HUES64 (cell line): ENCODE results near the gene TRAF4. TPM values are rescaled to one million over a fixed set of nuclear protein-coding genes. Genes with fewer than 3 reads are reported as not detected.

Source experiments
- H3K27ac ChIP-seq: 2 replicates; pipeline ENCODE4 v1.7.0; 2013; ENCODE audit warnings: low read depth, low read length, inconsistent platforms
- H3K27me3 ChIP-seq: 2 replicates; pipeline ENCODE4 v1.6.1; 2013; ENCODE audit warnings: mild to moderate bottlenecking, low read length; ENCODE audit not compliant: insufficient read depth
- H3K36me3 ChIP-seq: 2 replicates; pipeline ENCODE4 v1.6.1; 2013; ENCODE audit warnings: mild to moderate bottlenecking, low read length; ENCODE audit not compliant: insufficient read depth
- H3K4me1 ChIP-seq: 2 replicates; pipeline ENCODE4 v1.6.1; 2013; ENCODE audit warnings: mild to moderate bottlenecking, low read length, moderate library complexity; ENCODE audit not compliant: insufficient read depth
- H3K4me3 ChIP-seq: 2 replicates; pipeline ENCODE4 v1.5.1; 2013; ENCODE audit warnings: mild to moderate bottlenecking, low read length, moderate library complexity
- H3K9ac ChIP-seq: 2 replicates; pipeline ENCODE4 v1.6.1; 2013; ENCODE audit warnings: mild to moderate bottlenecking, low read depth, low read length
- H3K9me3 ChIP-seq: 2 replicates; pipeline ENCODE4 v1.6.1; 2013; ENCODE audit warnings: low read depth, low read length; ENCODE audit not compliant: insufficient read depth
- WGBS: fragments of 150-250, 120-280 bp; methylation state at CpG from one replicate; pipeline ENCODE4 v1.1.7; 2013; ENCODE audit warnings: missing lambda C conversion rate; 5-methylcytosine and 5-hydroxymethylcytosine counted together
- polyA plus RNA-seq, 2 experiments: library from polyadenylated mRNA; stranded (reverse); fragments of 50-300 nt; gene quantifications; one replicate each; pipeline ENCODE4 v1.2.3, GENCODE V29; 2013

Gene TRAF4, protein sequence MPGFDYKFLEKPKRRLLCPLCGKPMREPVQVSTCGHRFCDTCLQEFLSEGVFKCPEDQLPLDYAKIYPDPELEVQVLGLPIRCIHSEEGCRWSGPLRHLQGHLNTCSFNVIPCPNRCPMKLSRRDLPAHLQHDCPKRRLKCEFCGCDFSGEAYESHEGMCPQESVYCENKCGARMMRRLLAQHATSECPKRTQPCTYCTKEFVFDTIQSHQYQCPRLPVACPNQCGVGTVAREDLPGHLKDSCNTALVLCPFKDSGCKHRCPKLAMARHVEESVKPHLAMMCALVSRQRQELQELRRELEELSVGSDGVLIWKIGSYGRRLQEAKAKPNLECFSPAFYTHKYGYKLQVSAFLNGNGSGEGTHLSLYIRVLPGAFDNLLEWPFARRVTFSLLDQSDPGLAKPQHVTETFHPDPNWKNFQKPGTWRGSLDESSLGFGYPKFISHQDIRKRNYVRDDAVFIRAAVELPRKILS
- 118 TPM for polyA plus RNA-seq (2013, experiment 1 of 2)
- polyA plus RNA-seq (2013, experiment 2 of 2) = 115 TPM

GRCh38 chr17:28743243-28744103 lies at the start of gene TRAF4:
Gene TRAF4, plus strand, starts transcription at chr17:28744011. Its CDS starts 102 bp downstream, at chr17:28744113.
- Histone ChIP-seq H3K27me3 (no peaks in the 10 kb centered on the region), H3K27ac (peak within 1 kb of the TSS; percentile 100), H3K4me3 (peak within 1 kb of the TSS; percentile 87), H3K4me1 (peaks cover 14% of the 10 kb centered on the region; the same call in 1 of the 2 replicates), H3K36me3 (peaks cover 39% of the 10 kb centered on the region), H3K9me3 (no peaks in the 10 kb centered on the region), H3K9ac (peak within 1 kb of the TSS; percentile 96)
- under 1% methylated on average over 70 of the region's 70 CpGs for WGBS

GRCh38 chr17:28698253-28698941 lies 45.4 kb upstream of the TRAF4 start:
- H3K27me3 ChIP-seq = no peaks in the 10 kb centered on the region
- H3K9ac ChIP-seq = no peak overlapping the region
- H3K36me3 ChIP-seq = peaks cover 100% of the 10 kb centered on the region
- WGBS = 94% methylated on average over 6 of the region's 6 CpGs
- H3K27ac ChIP-seq = no peak overlapping the region
- H3K9me3 ChIP-seq = no peaks in the 10 kb centered on the region
- no peaks in the 10 kb centered on the region for H3K4me1 ChIP-seq
- H3K4me3 ChIP-seq = no peak overlapping the region

DNA sequence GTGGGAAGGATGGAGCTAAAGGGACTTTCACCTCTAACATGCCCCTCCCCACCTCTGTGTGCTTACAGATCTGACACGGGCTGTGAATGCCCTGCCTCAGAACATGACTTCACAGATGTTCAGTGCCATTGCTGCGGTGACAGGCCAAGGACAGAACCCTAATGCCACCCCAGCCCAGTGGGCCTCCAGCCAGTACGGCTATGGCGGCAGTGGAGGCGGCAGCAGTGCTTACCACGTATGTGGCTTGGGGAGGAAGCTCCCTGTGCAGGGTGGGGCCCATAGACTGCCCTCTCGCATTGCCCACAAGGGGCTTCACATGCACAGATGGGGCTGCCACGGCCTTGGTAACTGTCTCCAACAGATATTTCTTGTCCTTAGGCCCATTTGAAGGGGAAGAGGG lies 43.5 kb upstream of the TRAF4 start:
- Histone ChIP-seq H3K4me1 (no peaks in the 10 kb centered on the region), H3K27ac (no peak overlapping the region), H3K9ac (no peak overlapping the region), H3K27me3 (no peaks in the 10 kb centered on the region), H3K36me3 (peaks cover 90% of the 10 kb centered on the region), H3K9me3 (no peaks in the 10 kb centered on the region), H3K4me3 (no peak overlapping the region)
- 95% methylated on average over 8 of the region's 8 CpGs for WGBS

- Histone ChIP-seq H3K27ac (no peak overlapping the region), H3K27me3 (no peaks in the 10 kb centered on the region), H3K9ac (no peak overlapping the region), H3K9me3 (no peaks in the 10 kb centered on the region), H3K4me1 (no peaks in the 10 kb centered on the region), H3K4me3 (no peak overlapping the region), H3K36me3 (peaks cover 84% of the 10 kb centered on the region)
- 92% methylated on average over 10 of the region's 10 CpGs for WGBS
These were observed 42.9 kb upstream of the TRAF4 start for GRCh38 chr17:28700830-28701492.

DNA sequence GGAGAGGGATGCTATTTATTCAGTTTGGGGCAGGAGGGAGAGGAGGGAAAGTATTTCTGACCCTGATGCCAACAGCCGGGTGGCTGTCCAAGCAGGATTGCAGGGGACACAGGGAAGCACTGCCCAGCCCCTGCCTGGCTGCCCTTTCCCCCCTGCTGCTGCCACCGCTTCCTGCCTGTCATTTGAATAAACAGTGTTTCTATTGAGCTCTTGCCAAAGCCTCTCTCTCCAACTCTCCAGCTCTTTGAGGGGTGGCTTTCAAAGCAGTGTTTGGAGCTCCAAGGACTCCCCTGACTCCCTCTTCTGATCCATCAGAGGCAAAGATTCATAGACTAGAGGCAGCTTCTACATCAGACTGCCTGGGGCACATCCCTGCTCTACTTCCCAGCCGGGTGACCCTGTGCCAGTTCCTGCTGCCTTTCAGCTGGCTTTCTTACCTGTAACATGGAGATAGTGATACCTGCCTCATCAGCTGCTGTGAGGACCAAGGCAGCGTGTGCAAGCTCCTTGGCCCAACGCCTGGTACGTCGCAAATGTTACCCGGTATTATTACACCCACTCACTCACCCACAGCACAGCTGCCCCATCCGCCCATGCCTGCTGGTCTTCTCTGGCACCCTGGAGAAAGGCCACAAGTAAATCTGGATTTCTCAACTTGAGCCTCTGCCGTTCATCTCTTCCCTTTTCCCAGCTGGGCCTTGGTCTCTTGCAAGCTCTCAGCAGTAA lies 41.6 kb upstream of the TRAF4 start:
- peaks cover 71% of the 10 kb centered on the region for H3K36me3 ChIP-seq
- 91% methylated on average over 10 of the region's 10 CpGs for WGBS
- no peak overlapping the region for H3K27ac ChIP-seq

GRCh38 chr17:28702752-28703150 lies 41.1 kb upstream of the TRAF4 start:
- Histone ChIP-seq H3K27me3 (no peaks in the 10 kb centered on the region), H3K27ac (no peak overlapping the region), H3K9ac (no peak overlapping the region), H3K9me3 (no peaks in the 10 kb centered on the region), H3K4me1 (peaks cover 4% of the 10 kb centered on the region; the same call in 1 of the 2 replicates), H3K36me3 (peaks cover 66% of the 10 kb centered on the region), H3K4me3 (no peak overlapping the region)
- 66% methylated on average over 3 of the region's 3 CpGs for WGBS

More for the DNA sequence above, 41.6 kb upstream of the TRAF4 start:
- Histone ChIP-seq H3K9me3 (no peaks in the 10 kb centered on the region), H3K4me3 (no peak overlapping the region), H3K27me3 (no peaks in the 10 kb centered on the region), H3K4me1 (peaks cover 3% of the 10 kb centered on the region; the same call in 1 of the 2 replicates), H3K9ac (0 out of 2 replicates have a peak overlapping the region, but pooled peaks have one; percentile 1)

- H3K4me3 ChIP-seq = no peak overlapping the region
- 95% methylated on average over 16 of the region's 16 CpGs for WGBS
- H3K9me3 ChIP-seq = no peaks in the 10 kb centered on the region
- H3K4me1 ChIP-seq = peaks cover 4% of the 10 kb centered on the region; the same call in 1 of the 2 replicates
- peaks cover 56% of the 10 kb centered on the region for H3K36me3 ChIP-seq
- no peak overlapping the region for H3K9ac ChIP-seq
- H3K27me3 ChIP-seq = no peaks in the 10 kb centered on the region
- H3K27ac ChIP-seq = no peak overlapping the region
These were observed 40.1 kb upstream of the TRAF4 start for GRCh38 chr17:28703552-28704218.

GRCh38 chr17:28704219-28704858 lies 39.5 kb upstream of the TRAF4 start:
- peaks cover 50% of the 10 kb centered on the region for H3K36me3 ChIP-seq
- no peaks in the 10 kb centered on the region for H3K9me3 ChIP-seq
- H3K4me1 ChIP-seq = peaks cover 4% of the 10 kb centered on the region; the same call in 1 of the 2 replicates
- WGBS = 94% methylated on average over 14 of the region's 14 CpGs
- no peak overlapping the region for H3K4me3 ChIP-seq
- no peak overlapping the region for H3K9ac ChIP-seq
- H3K27ac ChIP-seq = no peak overlapping the region
- no peaks in the 10 kb centered on the region for H3K27me3 ChIP-seq

DNA sequence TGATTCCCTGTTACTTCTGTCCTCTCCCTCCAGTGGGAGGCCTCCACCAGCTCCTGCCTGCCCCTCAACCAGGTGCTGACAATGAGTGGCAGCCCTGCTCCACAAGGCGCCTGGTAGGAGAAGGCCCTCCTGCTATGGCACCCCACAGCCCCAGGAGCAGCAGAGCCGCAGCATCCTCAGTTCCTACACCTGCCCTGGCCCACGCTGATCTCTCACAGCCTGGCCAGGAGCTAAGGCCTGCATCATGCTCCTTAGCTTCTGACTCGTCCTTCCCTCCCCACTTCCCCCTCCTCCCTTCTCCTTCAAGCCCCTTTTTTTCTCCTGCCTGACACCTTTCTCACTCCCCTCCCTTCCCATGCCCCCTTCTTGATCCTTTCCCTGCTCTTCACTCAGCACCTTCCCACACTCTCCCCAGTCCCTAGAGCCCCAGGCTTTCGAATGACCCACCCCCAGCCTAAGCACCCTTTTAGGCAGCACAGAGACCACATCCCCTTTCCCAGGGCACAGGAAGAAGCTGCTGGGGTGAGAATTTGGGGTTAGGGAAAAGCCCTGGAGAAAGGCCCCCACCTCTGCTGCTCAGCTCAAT lies 38.6 kb upstream of the TRAF4 start:
- peaks cover 41% of the 10 kb centered on the region for H3K36me3 ChIP-seq
- WGBS = 79% methylated on average over 5 of the region's 5 CpGs
- no peaks in the 10 kb centered on the region for H3K27me3 ChIP-seq
- no peaks in the 10 kb centered on the region for H3K9me3 ChIP-seq
- H3K9ac ChIP-seq = no peak overlapping the region
- H3K27ac ChIP-seq = no peak overlapping the region
- H3K4me1 ChIP-seq = peaks cover 4% of the 10 kb centered on the region; the same call in 1 of the 2 replicates
- no peak overlapping the region for H3K4me3 ChIP-seq
